Gastroesophageal sphincter (tissue), 4 donors: ENCODE results near the gene TRIP11. TPM values are rescaled to one million over a fixed set of nuclear protein-coding genes. Genes with fewer than 3 reads are reported as not detected.

Experiments used
- ATAC-seq: fragments of 150-250 bp; one replicate; pipeline ENCODE4 v1.9.1; 2016; ENCODE audit warnings: mild to moderate bottlenecking, moderate library complexity
- H3K27ac ChIP-seq, 4 donors: fragments of 200-600 bp; sonication (generic) in 3 of 4; 1 replicate in 3 of 4; 2 replicates in 1 of 4; pipeline ENCODE4 v1.5.1; 2016 to 2019
- H3K27me3 ChIP-seq: fragments of 200-600 bp; sonication (generic); one replicate; pipeline ENCODE4 v1.5.1; 2019
- H3K36me3 ChIP-seq, 2 donors: fragments of 200-600 bp; sonication (generic); one replicate each; pipeline ENCODE4 v1.5.1; 2019; ENCODE audit warnings: control low read depth in 1 of 2
- H3K4me1 ChIP-seq, 3 donors: fragments of 200-600 bp; sonication (generic); 1 replicate in 2 of 3; 2 replicates in 1 of 3; pipeline ENCODE4 v1.5.1; 2016 to 2019; ENCODE audit warnings: control low read depth in 2 of 3
- H3K4me3 ChIP-seq, 2 donors: fragments of 200-600 bp; sonication (generic); one replicate each; pipeline ENCODE4 v1.5.1; 2019; ENCODE audit warnings: mild to moderate bottlenecking in 1 of 2, moderate library complexity in 1 of 2
- H3K9me3 ChIP-seq, 3 donors: fragments of 200-600 bp; sonication (generic); one replicate each; pipeline ENCODE4 v1.5.1; 2017 to 2019; ENCODE audit warnings: control low read depth in 2 of 3
- EP300 ChIP-seq: sonication (generic); formaldehyde crosslinking; IDR thresholded peaks from one replicate; pipeline ENCODE4 v1.6.1; 2017; ENCODE audit warnings: antibody characterized with exemption, mild to moderate bottlenecking
- POLR2A ChIP-seq, 2 donors: fragments of 450-650 bp; IDR thresholded peaks; one replicate each; pipeline ENCODE4 v1.6.1; 2017; ENCODE audit warnings: antibody characterized with exemption in 2 of 2, mild to moderate bottlenecking in 2 of 2, moderate library complexity in 1 of 2
- POLR2AphosphoS5 ChIP-seq: sonication (generic); formaldehyde crosslinking; IDR thresholded peaks from one replicate; pipeline ENCODE4 v1.6.1; 2017; ENCODE audit warnings: antibody characterized with exemption
- WGBS, 2 donors: methylation state at CpG; one replicate each; pipeline ENCODE4 v1.1.5; 2018; ENCODE audit warnings: low coverage in 1 of 2; 5-methylcytosine and 5-hydroxymethylcytosine counted together
- total RNA-seq, 4 donors: library from RNA; depleted of rRNA; stranded (reverse); fragments of >200 nt; gene quantifications; one replicate each; pipeline ENCODE4 v1.1.0, GENCODE V29; 2016
- TF ChIP-seq, protein P1 (sequence below), 4 experiments: fragments of 200-600 bp in 2 of 4; fragments of 450-650 bp in 2 of 4; sonication (generic) in 1 of 4; IDR thresholded peaks; one replicate each; pipeline ENCODE4 v1.5.1; 2017 to 2019; ENCODE audit warnings: antibody characterized with exemption in 4 of 4, mild to moderate bottlenecking in 2 of 4, moderate library complexity in 2 of 4

Gene TRIP11
- total RNA-seq, 4 donors from 2014 or later: 39.3 to 51.6 (median 41.8) TPM

DNA sequence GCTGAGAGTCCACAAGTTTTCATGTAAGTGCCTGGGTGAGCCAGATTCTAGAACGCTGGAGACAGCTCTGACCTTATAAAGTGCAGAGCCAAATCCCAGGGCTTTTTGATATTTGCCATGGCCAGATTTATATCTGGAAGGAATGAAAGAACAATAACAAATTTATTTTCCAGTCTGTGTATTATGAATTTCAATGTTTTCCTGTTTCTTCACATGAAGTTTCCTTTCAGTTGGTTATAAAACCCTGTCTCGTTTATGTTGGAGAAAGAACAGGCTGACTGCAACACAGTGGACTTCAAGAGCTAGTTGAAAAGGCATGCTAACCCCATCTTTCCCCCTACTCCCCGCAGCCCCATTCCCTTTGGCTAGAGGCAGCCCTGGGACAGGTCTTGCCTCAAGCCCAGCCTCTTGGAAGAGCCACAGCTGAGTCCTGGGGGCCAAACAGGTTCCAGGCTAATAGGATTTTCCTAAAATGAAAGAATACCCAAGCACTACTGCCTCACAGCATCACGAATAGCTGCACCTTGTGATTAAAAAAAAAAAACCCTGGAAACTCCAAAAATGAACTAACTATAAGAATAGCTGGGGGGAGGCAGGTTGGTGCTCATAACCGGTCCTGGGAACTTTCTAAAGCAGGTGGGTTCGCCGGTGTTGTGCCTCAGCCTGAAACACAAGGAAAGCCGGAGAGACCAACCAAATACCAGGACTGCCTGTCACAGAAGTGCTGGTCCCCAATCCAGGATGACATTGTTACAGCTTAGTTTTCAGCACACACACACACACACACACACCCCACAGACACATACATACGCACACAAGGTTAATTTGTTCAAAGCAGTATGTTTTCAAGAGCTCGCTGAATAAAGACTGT lies 93.9 kb downstream of the TRIP11 start:
- peak overlapping the region; percentile 39 to 62 for H3K4me3 ChIP-seq
- 17 to 23% methylated on average over 8 to 10 of the region's 10 CpGs for WGBS, 2 donors
- peak overlapping the region in 3 of 4 donors; percentile 75 to 80 (median 79) for H3K27ac ChIP-seq
- peaks cover 56% of the 10 kb centered on the region for H3K27me3 ChIP-seq
- ATAC-seq: no peak
- TF ChIP-seq POLR2A (IDR thresholded peaks at IDR 0.05) (no peak), EP300 (no peak), POLR2AphosphoS5 (no peak)
- TF ChIP-seq, protein P1, sequence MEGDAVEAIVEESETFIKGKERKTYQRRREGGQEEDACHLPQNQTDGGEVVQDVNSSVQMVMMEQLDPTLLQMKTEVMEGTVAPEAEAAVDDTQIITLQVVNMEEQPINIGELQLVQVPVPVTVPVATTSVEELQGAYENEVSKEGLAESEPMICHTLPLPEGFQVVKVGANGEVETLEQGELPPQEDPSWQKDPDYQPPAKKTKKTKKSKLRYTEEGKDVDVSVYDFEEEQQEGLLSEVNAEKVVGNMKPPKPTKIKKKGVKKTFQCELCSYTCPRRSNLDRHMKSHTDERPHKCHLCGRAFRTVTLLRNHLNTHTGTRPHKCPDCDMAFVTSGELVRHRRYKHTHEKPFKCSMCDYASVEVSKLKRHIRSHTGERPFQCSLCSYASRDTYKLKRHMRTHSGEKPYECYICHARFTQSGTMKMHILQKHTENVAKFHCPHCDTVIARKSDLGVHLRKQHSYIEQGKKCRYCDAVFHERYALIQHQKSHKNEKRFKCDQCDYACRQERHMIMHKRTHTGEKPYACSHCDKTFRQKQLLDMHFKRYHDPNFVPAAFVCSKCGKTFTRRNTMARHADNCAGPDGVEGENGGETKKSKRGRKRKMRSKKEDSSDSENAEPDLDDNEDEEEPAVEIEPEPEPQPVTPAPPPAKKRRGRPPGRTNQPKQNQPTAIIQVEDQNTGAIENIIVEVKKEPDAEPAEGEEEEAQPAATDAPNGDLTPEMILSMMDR (IDR thresholded peaks at IDR 0.05): no peak
- H3K36me3 ChIP-seq: no peaks in the 10 kb centered on the region
- H3K4me1 ChIP-seq: peaks cover 0 to 34% (median 3%) of the 10 kb centered on the region in 3 donors
- no peaks in the 10 kb centered on the region for H3K9me3 ChIP-seq

DNA sequence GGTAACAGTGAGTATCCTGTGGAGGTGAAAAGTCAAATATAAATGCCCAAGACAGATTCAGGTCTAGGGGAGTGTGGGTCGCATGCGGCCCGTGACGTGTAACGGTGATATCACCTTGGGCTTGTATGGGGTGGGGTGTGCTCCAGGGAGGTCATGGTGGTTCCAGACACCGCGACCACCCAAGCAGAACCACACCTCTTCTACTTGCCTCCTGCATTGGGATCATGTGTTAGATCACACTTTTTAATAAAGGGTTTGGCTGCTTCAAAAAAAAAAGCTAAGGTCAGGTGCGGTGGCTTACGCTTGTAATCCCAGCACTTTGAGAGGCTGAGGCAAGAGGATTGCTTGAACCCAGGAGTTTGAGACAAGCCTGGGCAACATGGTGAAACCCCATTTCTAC lies 96.9 kb downstream of the TRIP11 start:
- no peak for TF ChIP-seq EP300
- no peak for TF ChIP-seq POLR2A (IDR thresholded peaks at IDR 0.05)
- no peak for TF ChIP-seq POLR2AphosphoS5
- TF ChIP-seq, protein P1 (IDR thresholded peaks at IDR 0.05): no peak
- Histone ChIP-seq H3K36me3 (peaks cover 0 to 15% of the 10 kb centered on the region in 2 donors), H3K4me1 (peaks cover 0 to 29% (median 0%) of the 10 kb centered on the region in 3 donors), H3K9me3 (peaks cover 0 to 9% (median 0%) of the 10 kb centered on the region in 3 donors), H3K4me3 (no peak overlapping the region), H3K27ac (no peak overlapping the region), H3K27me3 (peaks cover 51% of the 10 kb centered on the region)
- WGBS, 2 donors: 96 to 100% methylated on average over 1 to 9 of the region's 9 CpGs
- ATAC-seq: no peak

DNA sequence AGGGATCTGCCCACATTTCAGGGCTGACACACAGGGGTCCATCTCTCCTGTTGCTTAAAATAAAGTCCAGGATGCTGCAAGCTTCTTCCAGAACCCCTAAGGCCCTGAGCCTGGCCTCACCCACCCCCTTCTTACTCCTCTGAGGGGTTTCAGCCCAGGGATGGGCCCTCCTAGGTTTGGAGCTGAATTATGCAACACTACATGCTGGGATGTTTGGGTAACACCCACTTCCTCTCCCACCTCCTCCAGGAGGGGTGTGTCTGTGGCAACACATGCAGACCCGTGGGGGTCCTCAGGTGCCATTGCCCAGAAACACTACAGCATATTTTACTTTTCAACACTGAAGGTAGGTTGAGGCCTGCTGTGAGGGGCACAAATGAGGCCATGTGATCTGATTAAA lies 97.7 kb downstream of the TRIP11 start:
- H3K4me1 ChIP-seq: peaks cover 0 to 21% (median 0%) of the 10 kb centered on the region in 3 donors
- H3K4me3 ChIP-seq: no peak overlapping the region
- no peak for ATAC-seq
- H3K27me3 ChIP-seq: peaks cover 45% of the 10 kb centered on the region
- H3K27ac ChIP-seq: no peak overlapping the region
- no peak for TF ChIP-seq POLR2A (IDR thresholded peaks at IDR 0.05)
- TF ChIP-seq POLR2AphosphoS5: no peak
- TF ChIP-seq, protein P1 (IDR thresholded peaks at IDR 0.05): no peak
- TF ChIP-seq EP300: no peak
- peaks cover 0 to 15% of the 10 kb centered on the region in 2 donors for H3K36me3 ChIP-seq
- H3K9me3 ChIP-seq: peaks cover 0 to 9% (median 0%) of the 10 kb centered on the region in 3 donors
- 38 to 50% methylated on average over 1 of the region's 1 CpG for WGBS, 2 donors

DNA sequence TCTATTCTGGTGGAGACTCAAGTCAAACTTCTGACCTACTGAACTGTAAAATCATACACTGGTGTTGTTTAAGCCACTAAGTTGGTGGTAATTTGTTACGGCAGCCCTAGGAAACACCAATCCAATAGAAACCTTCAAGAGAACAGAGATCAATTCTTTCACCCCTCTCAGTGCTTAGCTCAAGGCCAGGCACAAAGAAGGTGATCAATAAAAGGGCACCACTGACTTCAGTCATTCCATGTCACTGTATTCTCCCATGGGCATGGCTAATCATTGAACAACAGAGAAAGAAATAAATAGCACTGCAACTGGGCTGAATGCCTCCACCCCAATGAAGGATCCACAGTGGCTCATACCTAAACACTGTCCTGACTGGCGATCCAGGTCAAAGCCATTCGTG lies 99.7 kb downstream of the TRIP11 start:
- Histone ChIP-seq H3K4me3 (no peak overlapping the region), H3K36me3 (peaks cover 0 to 31% of the 10 kb centered on the region in 2 donors), H3K4me1 (peaks cover 0 to 1% (median 0%) of the 10 kb centered on the region in 3 donors), H3K27ac (no peak overlapping the region), H3K27me3 (peaks cover 30% of the 10 kb centered on the region), H3K9me3 (peaks cover 0 to 9% (median 0%) of the 10 kb centered on the region in 3 donors)
- TF ChIP-seq POLR2A (IDR thresholded peaks at IDR 0.05) (no peak), POLR2AphosphoS5 (no peak), EP300 (no peak)
- TF ChIP-seq, protein P1 (IDR thresholded peaks at IDR 0.05): no peak
- 85% methylated on average over 2 of the region's 3 CpGs for WGBS, 2 donors
- ATAC-seq: no peak
